Trophoblast cell (in vitro differentiated cells and primary cell): ENCODE results near the gene ENG.
A peak's percentile ranks its signal among the peaks of the same experiment; 100 is the strongest.

ENCODE experiments used
- DNase-seq, 2 donors: peaks; one replicate each; pipeline ENCODE4 v3.0.0-alpha.2; 2016
- H2AFZ ChIP-seq: 2 replicates; pipeline ENCODE4 v1.6.1; 2013; ENCODE audit warnings: low read length, moderate library complexity, mild to moderate bottlenecking; ENCODE audit not compliant: insufficient read depth, poor library complexity
- H2AK5ac ChIP-seq: 2 replicates; pipeline ENCODE4 v1.6.1; 2013; ENCODE audit warnings: mild to moderate bottlenecking, low read length
- H2BK120ac ChIP-seq: 2 replicates; pipeline ENCODE4 v1.6.1; 2013; ENCODE audit warnings: low read length, mild to moderate bottlenecking, moderate library complexity; ENCODE audit not compliant: insufficient read depth, poor library complexity
- H2BK12ac ChIP-seq: 2 replicates; pipeline ENCODE4 v1.6.1; 2013; ENCODE audit warnings: mild to moderate bottlenecking, low read length, moderate library complexity
- H2BK5ac ChIP-seq: 2 replicates; pipeline ENCODE4 v1.6.1; 2013; ENCODE audit warnings: low read length, low read depth, moderate library complexity, mild to moderate bottlenecking; ENCODE audit not compliant: poor library complexity
- H3K14ac ChIP-seq: 2 replicates; pipeline ENCODE4 v1.6.1; 2013; ENCODE audit warnings: mild to moderate bottlenecking, low read length
- H3K18ac ChIP-seq: 2 replicates; pipeline ENCODE4 v1.6.1; 2013; ENCODE audit warnings: mild to moderate bottlenecking, low read length
- H3K23ac ChIP-seq: 2 replicates; pipeline ENCODE4 v1.6.1; 2013; ENCODE audit warnings: low read length
- H3K27ac ChIP-seq: 2 replicates; pipeline ENCODE4 v1.5.1; 2013; ENCODE audit warnings: low read depth, mild to moderate bottlenecking, inconsistent platforms, low read length, moderate library complexity
- H3K27me3 ChIP-seq: 2 replicates; pipeline ENCODE4 v1.6.1; 2013; ENCODE audit warnings: inconsistent platforms, mild to moderate bottlenecking, low read length, moderate library complexity; ENCODE audit not compliant: insufficient read depth
- H3K36me3 ChIP-seq, 2 experiments: 1 replicate in 1 of 2; 2 replicates in 1 of 2; pipeline ENCODE4 v1.6.1; 2013; ENCODE audit warnings: low read length in 2 of 2, mild to moderate bottlenecking in 2 of 2, moderate library complexity in 1 of 2; ENCODE audit not compliant: insufficient read depth in 2 of 2, control insufficient read depth in 1 of 2
- H3K4ac ChIP-seq: 2 replicates; pipeline ENCODE4 v1.6.1; 2013; ENCODE audit warnings: low read depth, mild to moderate bottlenecking, low read length, moderate library complexity
- H3K4me1 ChIP-seq, 2 experiments: 1 replicate in 1 of 2; 2 replicates in 1 of 2; pipeline ENCODE4 v1.6.1; 2013; ENCODE audit warnings: low read length in 2 of 2, mild to moderate bottlenecking in 2 of 2, moderate library complexity in 1 of 2; ENCODE audit not compliant: insufficient read depth in 2 of 2, control insufficient read depth in 1 of 2
- H3K4me2 ChIP-seq: 2 replicates; pipeline ENCODE4 v1.6.1; 2013; ENCODE audit warnings: inconsistent platforms, mild to moderate bottlenecking, low read length, moderate library complexity
- H3K4me3 ChIP-seq: 2 replicates; pipeline ENCODE4 v1.5.1; 2013; ENCODE audit warnings: mild to moderate bottlenecking, low read depth, low read length, inconsistent platforms
- H3K79me1 ChIP-seq: one replicate; pipeline ENCODE4 v1.6.1; 2013; ENCODE audit warnings: low read length
- H3K79me2 ChIP-seq: 2 replicates; pipeline ENCODE4 v1.6.1; 2013; ENCODE audit warnings: low read length, mild to moderate bottlenecking; ENCODE audit not compliant: control insufficient read depth, insufficient read depth, poor library complexity
- H3K9ac ChIP-seq: 2 replicates; pipeline ENCODE4 v1.6.1; 2013; ENCODE audit warnings: mild to moderate bottlenecking, low read length
- H3K9me3 ChIP-seq: 2 replicates; pipeline ENCODE4 v1.6.1; 2013; ENCODE audit warnings: low read depth, mild to moderate bottlenecking, control low read depth, inconsistent platforms, low read length; ENCODE audit not compliant: insufficient read depth
- H4K12ac ChIP-seq: 2 replicates; pipeline ENCODE4 v1.6.1; 2013; ENCODE audit warnings: low read depth, mild to moderate bottlenecking, low read length, moderate library complexity
- H4K8ac ChIP-seq: 2 replicates; pipeline ENCODE4 v1.6.1; 2013; ENCODE audit warnings: low read depth, mild to moderate bottlenecking, low read length, moderate library complexity
- H4K91ac ChIP-seq: one replicate; pipeline ENCODE4 v1.6.1; 2013; ENCODE audit warnings: low read depth, mild to moderate bottlenecking, low read length, moderate library complexity
- WGBS: extraction: QIAGEN DNeasy Blood & Tissue Kit; methylation state at CpG from one replicate; pipeline ENCODE4 v1.1.7; 2013; ENCODE audit warnings: missing lambda C conversion rate; ENCODE audit not compliant: insufficient read length, insufficient coverage; ENCODE audit errors: extremely low coverage; 5-methylcytosine and 5-hydroxymethylcytosine counted together

Gene ENG

GRCh38 chr9:127802576-127803443 lies 51.6 kb downstream of the ENG start, which contains the start of gene FPGS:
FPGS (plus strand) TSS chr9:127802882; CDS start chr9:127802925, 43 bp downstream.
- Histone ChIP-seq H3K36me3 (peaks cover 11 to 18% of the 10 kb centered on the region in 2 experiments), H2AFZ (peak within 1 kb of the TSS; percentile 89), H3K79me1 (peaks cover 11% of the 10 kb centered on the region), H3K4ac (peak within 1 kb of the TSS; percentile 94), H3K23ac (no peak within 1 kb of the TSS), H3K14ac (peak within 1 kb of the TSS; percentile 93), H3K4me3 (peak within 1 kb of the TSS; percentile 95), H2AK5ac (peak within 1 kb of the TSS; percentile 65), H3K9me3 (no peaks in the 10 kb centered on the region), H3K4me2 (peak within 1 kb of the TSS; percentile 97), H3K27ac (peak within 1 kb of the TSS; percentile 79), H2BK5ac (peak within 1 kb of the TSS; percentile 80), H4K91ac (peak within 1 kb of the TSS; percentile 89), H4K8ac (peak within 1 kb of the TSS; percentile 84), H3K27me3 (no peaks in the 10 kb centered on the region), H3K9ac (peak within 1 kb of the TSS; percentile 91), H3K79me2 (peaks cover 8% of the 10 kb centered on the region), H3K4me1 (peaks cover 0 to 14% of the 10 kb centered on the region in 2 experiments), H2BK12ac (peak within 1 kb of the TSS; percentile 21), H4K12ac (peak within 1 kb of the TSS; percentile 61), H2BK120ac (peak within 1 kb of the TSS; percentile 93), H3K18ac (peak within 1 kb of the TSS; percentile 70)
- WGBS, result no CpG with 5 or more reads among the region's 83 CpGs
- DNase-seq, result peak; percentile 71 to 77

GRCh38 chr9:127801955-127802575 lies 52.4 kb downstream of the ENG start:
- DNase-seq, result peak in 1 of 2 donors; percentile 14
- Histone ChIP-seq H3K14ac (peak overlapping the region; percentile 12), H2AK5ac (no peak overlapping the region), H3K79me1 (peaks cover 11% of the 10 kb centered on the region), H3K4me1 (peaks cover 0 to 14% of the 10 kb centered on the region in 2 experiments), H3K36me3 (peaks cover 4 to 12% of the 10 kb centered on the region in 2 experiments), H4K8ac (peak overlapping the region; percentile 59), H3K27ac (peak overlapping the region; percentile 23), H2BK12ac (no peak overlapping the region), H3K9ac (peak overlapping the region; percentile 28), H2BK120ac (peak overlapping the region; percentile 19), H3K4ac (no peak overlapping the region), H3K9me3 (no peaks in the 10 kb centered on the region), H4K12ac (peak overlapping the region; percentile 17), H3K18ac (peak overlapping the region; percentile 12), H3K23ac (no peak overlapping the region), H4K91ac (no peak overlapping the region), H3K27me3 (no peaks in the 10 kb centered on the region), H2AFZ (peak overlapping the region; percentile 80), H3K4me3 (peak overlapping the region; percentile 66), H3K79me2 (peaks cover 8% of the 10 kb centered on the region), H2BK5ac (peak overlapping the region; percentile 31), H3K4me2 (peak overlapping the region; percentile 85)
- 100% methylated on average over 1 of the region's 10 CpGs for WGBS

DNA sequence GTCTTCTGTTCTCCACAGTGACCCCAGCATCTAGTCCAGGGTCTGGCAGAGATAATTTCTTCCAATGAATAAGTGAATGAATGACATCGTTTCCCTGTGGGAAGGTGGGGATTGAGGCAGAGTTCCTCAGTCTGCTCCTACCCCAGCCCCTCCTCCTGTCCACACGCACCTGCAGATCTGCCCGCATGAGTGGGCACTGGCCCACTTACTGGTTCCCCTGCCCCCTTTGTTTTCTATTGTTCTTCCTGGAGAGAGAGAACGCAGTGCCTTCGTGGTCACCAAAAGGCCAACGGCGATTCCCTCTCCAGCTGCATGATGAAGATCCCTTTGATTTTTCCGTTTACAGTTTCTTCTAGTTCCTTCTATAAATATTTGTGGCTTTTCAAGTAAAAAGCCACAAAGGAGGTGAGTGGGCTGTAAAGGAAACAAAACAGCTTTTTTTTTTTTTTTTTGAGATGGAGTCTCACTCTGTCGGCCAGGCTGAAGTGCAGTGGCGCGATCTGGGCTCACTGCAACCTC lies 57.5 kb downstream of the ENG start:
- Histone ChIP-seq H2BK5ac (no peak overlapping the region), H3K23ac (no peak overlapping the region), H3K4me3 (no peak overlapping the region), H2BK12ac (no peak overlapping the region), H4K91ac (no peak overlapping the region), H4K8ac (no peak overlapping the region), H4K12ac (no peak overlapping the region), H3K9me3 (no peaks in the 10 kb centered on the region), H2AFZ (no peak overlapping the region), H3K9ac (no peak overlapping the region), H3K4me1 (no peaks in the 10 kb centered on the region), H3K27ac (no peak overlapping the region), H3K79me2 (no peaks in the 10 kb centered on the region), H3K4me2 (no peak overlapping the region), H3K18ac (no peak overlapping the region), H2AK5ac (no peak overlapping the region), H3K79me1 (no peaks in the 10 kb centered on the region), H3K4ac (no peak overlapping the region), H3K14ac (no peak overlapping the region), H2BK120ac (no peak overlapping the region), H3K36me3 (peaks cover 10 to 11% of the 10 kb centered on the region in 2 experiments), H3K27me3 (no peaks in the 10 kb centered on the region)
- DNase-seq, result no peak
- no CpG with 5 or more reads among the region's 11 CpGs for WGBS

- H3K14ac ChIP-seq, result no peak overlapping the region
- H3K9ac ChIP-seq, result no peak overlapping the region
- no peak overlapping the region for H3K4me2 ChIP-seq
- H4K8ac ChIP-seq, result no peak overlapping the region
- no peak overlapping the region for H2BK120ac ChIP-seq
- peaks cover 15 to 16% of the 10 kb centered on the region in 2 experiments for H3K36me3 ChIP-seq
- H3K9me3 ChIP-seq, result no peaks in the 10 kb centered on the region
- H3K79me2 ChIP-seq, result no peaks in the 10 kb centered on the region
- H3K23ac ChIP-seq, result no peak overlapping the region
- H3K4me1 ChIP-seq, result no peaks in the 10 kb centered on the region
- H3K4ac ChIP-seq, result no peak overlapping the region
- H3K18ac ChIP-seq, result no peak overlapping the region
- no peaks in the 10 kb centered on the region for H3K27me3 ChIP-seq
- no peak overlapping the region for H3K4me3 ChIP-seq
- no peak overlapping the region for H4K12ac ChIP-seq
- H3K27ac ChIP-seq, result no peak overlapping the region
- H2BK12ac ChIP-seq, result no peak overlapping the region
- no CpG with 5 or more reads among the region's 8 CpGs for WGBS
- H2BK5ac ChIP-seq, result no peak overlapping the region
- H4K91ac ChIP-seq, result no peak overlapping the region
- H2AFZ ChIP-seq, result no peak overlapping the region
- no peaks in the 10 kb centered on the region for H3K79me1 ChIP-seq
- DNase-seq, result no peak
- H2AK5ac ChIP-seq, result no peak overlapping the region
These were observed 58.1 kb downstream of the ENG start for GRCh38 chr9:127796225-127796813.
